Endothelial cell of umbilical vein (primary cell): Measurements from ENCODE around the gene SLC35F3. TPM values are rescaled to one million over a fixed set of nuclear protein-coding genes. Genes with fewer than 3 reads are reported as not detected.

Experiments
- BruUV-seq: library from RNA; stranded (reverse); fragments of 400-500 nt; replicated peaks from 2 replicates; lab custom pipeline; 2021; lab: Mats Ljungman, UMichigan
- CTCF ChIA-PET: fragments of 300-600, 350-600 bp; sonication (Branson Sonifier 250); formaldehyde crosslinking; loops from one replicate; lab custom pipeline; 2021; ENCODE audit warnings: antibody characterized with exemption, inconsistent platforms; lab: Charles Lee
- POLR2A ChIA-PET: fragments of 300-600, 350-600 bp; sonication (Branson Sonifier 250); formaldehyde crosslinking; loops from one replicate; lab custom pipeline; 2021; ENCODE audit warnings: antibody characterized with exemption, inconsistent platforms; lab: Charles Lee
- DNase-seq: peaks from one replicate; pipeline ENCODE4 v3.0.0-alpha.2; 2011; ENCODE audit warnings: low read depth, low spot score
- FAIRE-seq: peaks from 2 replicates; lab custom pipeline; 2011; peaks lifted over from hg19 to GRCh38; lab: Jason Lieb, UNC
- H2AFZ ChIP-seq: 2 replicates; pipeline ENCODE4 v1.6.0; 2012; ENCODE audit warnings: low read depth, low read length, control low read depth, inconsistent platforms
- H3K27ac ChIP-seq: 2 replicates; pipeline ENCODE4 v1.5.1; 2011; ENCODE audit warnings: low read depth, mild to moderate bottlenecking, control low read depth, low read length, moderate library complexity; ENCODE audit not compliant: insufficient read depth
- H3K27me3 ChIP-seq, 2 experiments: 2 replicates each; pipeline versions ENCODE4 v1.6.0 to v1.6.1; 2011; ENCODE audit warnings: low read length in 2 of 2, mixed read lengths in 1 of 2; ENCODE audit not compliant: control insufficient read depth in 2 of 2, insufficient read depth in 2 of 2
- H3K36me3 ChIP-seq, 2 experiments: 2 replicates in 1 of 2; 3 replicates in 1 of 2; pipeline ENCODE4 v1.5.1; 2011; ENCODE audit warnings: low read length in 2 of 2, mild to moderate bottlenecking in 1 of 2, moderate library complexity in 1 of 2; ENCODE audit not compliant: control insufficient read depth in 2 of 2, insufficient read depth in 2 of 2; ENCODE audit errors: extremely low read depth in 1 of 2
- H3K4me1 ChIP-seq: 3 replicates; pipeline ENCODE4 v1.5.1; 2011; ENCODE audit warnings: mild to moderate bottlenecking, low read length; ENCODE audit not compliant: control insufficient read depth, insufficient read depth; ENCODE audit errors: extremely low read depth
- H3K4me2 ChIP-seq: 2 replicates; pipeline ENCODE4 v1.6.1; 2011; ENCODE audit warnings: low read length, control low read depth, mixed read lengths; ENCODE audit not compliant: insufficient read depth
- H3K4me3 ChIP-seq, 3 experiments: fragments of 200-600 bp in 1 of 3; sonication (generic), shearing (Covaris generic) in 1 of 3; replicated peaks in 1 of 3; 2 replicates each; pipeline ENCODE4 v1.5.1; 2011 to 2016; ENCODE audit warnings: control low read depth in 3 of 3, low read length in 3 of 3, mild to moderate bottlenecking in 2 of 3, inconsistent platforms in 1 of 3, low read depth in 1 of 3, moderate library complexity in 1 of 3; ENCODE audit not compliant: insufficient read depth in 1 of 3
- H3K79me2 ChIP-seq: 2 replicates; pipeline ENCODE4 v1.6.0; 2012; ENCODE audit warnings: low read length, inconsistent platforms; ENCODE audit not compliant: control insufficient read depth, insufficient read depth
- H3K9ac ChIP-seq: replicated peaks from 2 replicates; pipeline ENCODE3; 2011; ENCODE audit warnings: low read length, control low read depth; ENCODE audit not compliant: insufficient read depth; ENCODE audit errors: extremely low read depth
- H3K9me1 ChIP-seq: replicated peaks from 3 replicates; pipeline ENCODE4 v1.6.0; 2011; ENCODE audit warnings: mild to moderate bottlenecking, low read length; ENCODE audit not compliant: control insufficient read depth, insufficient read depth; ENCODE audit errors: extremely low read depth
- H3K9me3 ChIP-seq: replicated peaks from 2 replicates; pipeline ENCODE4 v1.5.1; 2012; ENCODE audit warnings: low read length, inconsistent platforms; ENCODE audit not compliant: control insufficient read depth, insufficient read depth
- H4K20me1 ChIP-seq: replicated peaks from 2 replicates; pipeline ENCODE3; 2011; ENCODE audit warnings: mild to moderate bottlenecking, low read length; ENCODE audit not compliant: control insufficient read depth, insufficient read depth; ENCODE audit errors: extremely low read depth
- EZH2 ChIP-seq: IDR thresholded peaks from 2 replicates; pipeline ENCODE4 v1.6.1; 2012; ENCODE audit warnings: borderline replicate concordance, low read depth, mild to moderate bottlenecking, moderate library complexity, low read length, inconsistent platforms; ENCODE audit not compliant: severe bottlenecking
- FOS ChIP-seq: IDR thresholded peaks from 2 replicates; pipeline ENCODE4 v1.6.1; 2011; ENCODE audit warnings: mild to moderate bottlenecking, low read length, moderate library complexity, borderline replicate concordance; ENCODE audit not compliant: insufficient read depth
- GATA2 ChIP-seq: IDR thresholded peaks from 2 replicates; pipeline ENCODE4 v1.7.0; 2011; ENCODE audit warnings: low read depth, mild to moderate bottlenecking, moderate library complexity, mixed read lengths, low read length; ENCODE audit not compliant: insufficient read length, insufficient read depth
- JUN ChIP-seq: IDR thresholded peaks from 2 replicates; pipeline ENCODE4 v1.6.1; 2011; ENCODE audit warnings: borderline replicate concordance, low read depth; ENCODE audit not compliant: insufficient read length, insufficient read depth
- MYC ChIP-seq: IDR thresholded peaks from one replicate; pipeline ENCODE4 v1.6.1; 2011; ENCODE audit warnings: mild to moderate bottlenecking, low read depth, low read length
- POLR2A ChIP-seq: IDR thresholded peaks from 2 replicates; pipeline ENCODE4 v1.6.1; 2012; ENCODE audit warnings: low read depth, mild to moderate bottlenecking, control low read depth, low read length
- POLR2AphosphoS5 ChIP-seq: IDR thresholded peaks from 2 replicates; pipeline ENCODE4 v1.6.1; 2012; ENCODE audit warnings: low read depth, mild to moderate bottlenecking, control low read depth, low read length, moderate library complexity; ENCODE audit not compliant: insufficient read depth
- dilution Hi-C: fragments of 300-500 bp; cut with MboI; formaldehyde crosslinking; loops from one replicate; pipeline ENCODE4 v1.15.0; 2019; ENCODE audit warnings: low sequenced_read_pairs; ENCODE audit not compliant: extremely low pct_ligation_motif_present
- intact Hi-C: fragments of 100-400 bp; cut with micrococcal nuclease; formaldehyde crosslinking; loops from one replicate; pipeline ENCODE4 v1.10.0; 2022
- polyA plus RNA-seq, 4 experiments: library from polyadenylated mRNA; depleted of rRNA in 3 of 4; stranded (reverse) in 3 of 4; unstranded in 1 of 4; fragments of >200 nt; gene quantifications; 2 replicates each; pipeline versions ENCODE4 v1.2.1 to v1.2.3, GENCODE V29; 2011 to 2012; ENCODE audit warnings: missing spikeins in 1 of 4
- total RNA-seq: library from RNA; stranded (reverse); gene quantifications from 2 replicates; pipeline ENCODE4 v1.2.3, GENCODE V29; 2021
- TF ChIP-seq, protein P1 (sequence below), 2 donors: IDR thresholded peaks; 1 replicate in 1 of 2; 2 replicates in 1 of 2; pipeline ENCODE4 v1.5.1; 2011; ENCODE audit warnings: low read length in 2 of 2, mild to moderate bottlenecking in 2 of 2, moderate library complexity in 2 of 2, control low read depth in 1 of 2, inconsistent platforms in 1 of 2, low read depth in 1 of 2; ENCODE audit not compliant: insufficient read depth in 1 of 2; ENCODE audit errors: extremely low read depth in 1 of 2
- TF ChIP-seq, protein P2 (sequence below): IDR thresholded peaks from 2 replicates; pipeline ENCODE4 v1.6.1; 2011; ENCODE audit not compliant: insufficient read depth, insufficient read length

SLC35F3 gene
- total and polyA plus RNA-seq, 2 donors (not counting 3 experiments of a cell fraction or from before 2014, with no cell fraction given), result not detected

DNA sequence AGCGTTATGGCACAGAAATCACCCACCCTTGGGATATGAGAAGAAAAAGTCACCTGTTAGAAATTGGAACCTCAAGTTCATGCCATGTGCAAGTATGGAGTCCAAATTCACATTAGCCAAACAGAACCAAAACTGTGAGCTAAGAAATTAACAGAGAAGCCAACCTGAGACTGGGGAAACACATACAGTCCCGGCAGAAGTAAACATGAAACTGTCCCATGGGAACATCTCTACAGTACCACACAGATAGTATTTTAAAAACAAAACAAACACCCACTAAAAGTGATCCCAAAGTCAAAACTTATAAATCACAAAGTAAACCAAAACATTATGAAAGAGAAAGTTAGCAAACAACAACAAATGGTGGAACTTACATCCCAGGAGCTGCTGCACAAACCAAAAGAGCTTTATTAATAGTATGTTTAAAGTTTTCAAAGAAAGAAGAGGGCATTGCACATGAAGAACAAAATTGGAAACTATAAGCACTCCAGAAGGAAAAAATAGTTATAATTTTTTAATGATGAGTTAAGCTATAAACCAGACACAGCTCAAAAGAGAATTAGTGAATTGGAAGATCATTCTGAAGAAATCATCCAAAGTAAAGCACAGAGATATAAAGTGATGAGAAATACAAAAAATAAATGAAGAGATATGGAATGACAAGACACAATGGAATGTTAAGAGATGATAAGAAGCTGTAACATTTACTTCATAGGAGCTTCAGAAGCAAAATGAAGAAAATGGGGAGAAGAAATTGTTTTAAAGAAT, 385.2 kb downstream of the SLC35F3 start:
- intact Hi-C loops, result no loop called here
- TF ChIP-seq JUN (no peak), POLR2A (no peak), POLR2AphosphoS5 (no peak), EZH2 (no peak), MYC (no peak), FOS (no peak), GATA2 (no peak)
- TF ChIP-seq, protein P1, sequence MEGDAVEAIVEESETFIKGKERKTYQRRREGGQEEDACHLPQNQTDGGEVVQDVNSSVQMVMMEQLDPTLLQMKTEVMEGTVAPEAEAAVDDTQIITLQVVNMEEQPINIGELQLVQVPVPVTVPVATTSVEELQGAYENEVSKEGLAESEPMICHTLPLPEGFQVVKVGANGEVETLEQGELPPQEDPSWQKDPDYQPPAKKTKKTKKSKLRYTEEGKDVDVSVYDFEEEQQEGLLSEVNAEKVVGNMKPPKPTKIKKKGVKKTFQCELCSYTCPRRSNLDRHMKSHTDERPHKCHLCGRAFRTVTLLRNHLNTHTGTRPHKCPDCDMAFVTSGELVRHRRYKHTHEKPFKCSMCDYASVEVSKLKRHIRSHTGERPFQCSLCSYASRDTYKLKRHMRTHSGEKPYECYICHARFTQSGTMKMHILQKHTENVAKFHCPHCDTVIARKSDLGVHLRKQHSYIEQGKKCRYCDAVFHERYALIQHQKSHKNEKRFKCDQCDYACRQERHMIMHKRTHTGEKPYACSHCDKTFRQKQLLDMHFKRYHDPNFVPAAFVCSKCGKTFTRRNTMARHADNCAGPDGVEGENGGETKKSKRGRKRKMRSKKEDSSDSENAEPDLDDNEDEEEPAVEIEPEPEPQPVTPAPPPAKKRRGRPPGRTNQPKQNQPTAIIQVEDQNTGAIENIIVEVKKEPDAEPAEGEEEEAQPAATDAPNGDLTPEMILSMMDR (IDR thresholded peaks at IDR 0.05; ENCODE audit: extremely low read depth in 1 of 2, insufficient read depth in 1 of 2, low read depth in 1 of 2, low read length in 2 of 2), result no peak
- TF ChIP-seq, protein P2, sequence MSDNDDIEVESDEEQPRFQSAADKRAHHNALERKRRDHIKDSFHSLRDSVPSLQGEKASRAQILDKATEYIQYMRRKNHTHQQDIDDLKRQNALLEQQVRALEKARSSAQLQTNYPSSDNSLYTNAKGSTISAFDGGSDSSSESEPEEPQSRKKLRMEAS, result no peak
- CTCF ChIA-PET, result interaction anchor here (0.7 to 1.6 kb wide), 2 partner anchors 20 to 224 kb away, joined by 3 to 5 read pairs; no protein-coding TSS in a partner anchor

More for the DNA sequence above, 385.2 kb downstream of the SLC35F3 start:
- Histone ChIP-seq H3K9ac (no peak overlapping the region), H3K4me1 (no peaks in the 10 kb centered on the region), H3K4me3 (no peak overlapping the region), H3K36me3 (no peaks in the 10 kb centered on the region), H4K20me1 (no peaks in the 10 kb centered on the region), H3K4me2 (no peak overlapping the region), H3K27ac (no peak overlapping the region), H3K79me2 (no peaks in the 10 kb centered on the region), H3K9me3 (no peaks in the 10 kb centered on the region), H3K9me1 (no peaks in the 10 kb centered on the region), H3K27me3 (no peaks in the 10 kb centered on the region), H2AFZ (no peak overlapping the region)
- FAIRE-seq (no peak), DNase-seq (no peak)
- no TSS peak for BruUV-seq
- dilution Hi-C loops, result no loop called here
- POLR2A ChIA-PET, result no interaction called here
